HG03520 (cell line): ENCODE data around the gene SON.
"Not testable (repeated sequence)": the region's sequence is repeated elsewhere in the genome, so short reads cannot be mapped to it uniquely, and the experiment has no call there.

Experiments
- ATAC-seq: cut with Tn5 transposase; IDR thresholded peaks from one replicate; pipeline ENCODE4 v1.9.1; 2021; ENCODE audit warnings: mild to moderate bottlenecking, moderate library complexity; ENCODE audit not compliant: unreplicated experiment

The SON gene

DNA sequence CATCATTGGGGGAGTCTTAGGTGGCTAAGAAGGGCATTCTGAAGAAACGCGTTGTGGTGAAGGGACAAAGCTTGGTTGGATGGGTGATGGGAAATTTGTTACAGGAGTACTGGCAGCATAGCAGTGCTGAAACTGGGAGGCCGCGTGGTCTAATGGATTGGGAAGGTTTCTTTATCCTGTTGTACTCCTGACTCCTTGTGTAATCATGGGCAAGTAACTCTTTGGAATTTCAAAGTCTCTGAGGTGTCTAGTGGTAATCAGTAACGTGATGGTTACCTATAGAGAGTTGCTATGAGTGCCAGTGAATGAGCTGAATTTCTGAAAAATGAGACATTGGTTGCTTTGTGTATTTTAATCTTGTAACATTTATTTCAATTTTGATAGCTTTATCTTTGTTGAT lies 27.2 kb downstream of the SON start:
- ATAC-seq, result no peak

DNA sequence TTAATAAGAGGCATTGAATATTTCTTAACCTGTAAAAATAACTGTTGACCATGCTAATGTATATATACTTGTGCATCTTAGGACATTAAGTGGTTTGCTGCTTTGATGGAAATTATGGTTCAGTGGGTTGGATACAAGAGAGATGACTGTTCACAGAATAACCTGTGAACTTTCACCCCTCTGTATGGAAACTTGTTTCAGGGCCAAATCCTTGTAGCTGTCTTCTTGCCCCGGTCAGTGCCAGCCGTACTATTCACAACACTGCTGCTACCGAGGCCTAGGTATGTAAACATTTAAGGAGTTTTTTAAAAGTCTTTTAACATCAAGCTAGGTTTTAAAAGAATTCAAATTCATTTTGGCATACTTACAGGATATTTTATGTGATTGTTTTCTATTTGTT lies 29.5 kb downstream of the SON start:
- ATAC-seq, result no peak

DNA sequence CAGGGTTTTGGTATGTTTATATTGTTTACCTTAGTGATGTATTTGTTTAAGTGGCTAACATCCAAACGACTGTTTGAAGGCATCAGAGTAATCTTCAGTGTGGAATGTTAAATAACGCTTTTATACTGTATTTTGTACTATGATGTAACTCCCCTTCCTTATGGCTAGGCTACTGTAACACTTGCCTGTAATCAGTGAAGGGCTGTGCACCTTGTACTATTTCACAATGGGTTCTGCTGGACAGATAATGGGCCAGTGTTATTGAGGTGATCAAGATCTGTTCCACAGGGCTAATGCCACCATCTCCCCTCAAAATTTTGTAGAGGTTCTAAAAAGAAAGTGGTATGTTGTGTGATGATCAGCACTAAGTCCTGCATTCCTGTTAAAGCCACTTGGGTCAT lies 33.9 kb downstream of the SON start:
- ATAC-seq, result not testable (repeated sequence)

DNA sequence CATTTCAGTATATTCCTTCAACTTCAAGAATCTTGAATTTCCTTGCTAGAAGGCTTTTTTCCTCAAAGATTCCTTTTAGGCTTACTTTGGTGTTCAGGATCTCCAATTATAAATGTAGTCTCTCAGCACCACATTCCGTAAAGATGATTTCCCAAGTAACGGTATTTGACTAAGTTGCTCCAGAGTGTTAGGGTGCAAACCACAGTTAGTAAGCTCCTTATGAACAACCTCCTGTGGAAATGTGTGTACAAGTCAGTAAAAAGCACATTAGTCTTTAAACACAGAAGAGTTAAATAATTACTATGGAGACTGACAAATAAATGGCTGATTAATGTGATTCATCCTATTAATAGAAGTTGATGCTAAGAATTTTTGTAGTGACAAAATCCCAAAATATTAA lies 35.4 kb downstream of the SON start:
- ATAC-seq, result no peak

DNA sequence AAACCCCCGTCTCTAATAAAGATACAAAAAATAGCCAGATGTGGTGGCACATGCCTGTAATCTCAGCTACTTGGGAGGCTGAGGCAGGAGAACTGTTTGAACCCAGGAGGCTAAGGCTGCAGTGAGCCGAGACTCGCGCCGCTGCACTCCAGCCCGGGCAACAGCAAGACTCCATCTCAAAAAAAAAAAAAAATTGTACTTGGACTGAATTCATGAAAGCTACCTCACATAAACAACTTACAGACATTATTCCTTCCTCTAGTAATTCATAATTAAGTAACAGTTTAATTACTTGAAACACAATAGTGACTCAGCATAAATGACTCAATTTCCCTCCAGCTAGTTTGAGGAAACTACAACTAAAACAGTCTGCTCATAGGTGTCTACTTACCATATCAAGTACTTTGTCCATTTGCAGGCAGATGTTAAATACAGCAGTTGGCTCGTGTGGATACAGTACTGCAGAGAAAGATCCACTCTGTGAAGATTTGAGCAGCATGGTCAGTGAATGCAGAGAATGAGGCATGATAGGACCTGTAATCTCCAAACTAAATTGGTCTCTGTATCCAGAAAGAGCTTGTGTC lies 36.2 kb downstream of the SON start:
- no peak for ATAC-seq

DNA sequence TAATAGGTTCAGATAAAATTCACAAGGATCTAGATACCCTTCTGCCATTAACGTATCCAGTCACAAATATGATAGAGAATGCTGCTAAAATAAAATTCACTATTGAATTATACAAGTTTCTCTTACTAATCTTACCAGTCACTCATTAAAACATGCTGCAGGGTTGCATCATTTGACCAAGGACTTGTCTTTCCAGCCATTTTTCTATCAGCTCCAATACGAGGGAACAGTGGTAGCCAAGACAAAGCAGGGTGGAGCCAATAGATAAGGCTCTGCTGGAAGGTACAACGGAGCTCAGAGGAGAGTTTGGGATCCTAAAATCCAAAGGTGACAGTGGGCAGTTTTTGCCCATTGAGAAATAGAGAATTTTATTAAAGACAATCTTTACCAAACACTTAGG lies 41.6 kb downstream of the SON start:
- no peak for ATAC-seq

DNA sequence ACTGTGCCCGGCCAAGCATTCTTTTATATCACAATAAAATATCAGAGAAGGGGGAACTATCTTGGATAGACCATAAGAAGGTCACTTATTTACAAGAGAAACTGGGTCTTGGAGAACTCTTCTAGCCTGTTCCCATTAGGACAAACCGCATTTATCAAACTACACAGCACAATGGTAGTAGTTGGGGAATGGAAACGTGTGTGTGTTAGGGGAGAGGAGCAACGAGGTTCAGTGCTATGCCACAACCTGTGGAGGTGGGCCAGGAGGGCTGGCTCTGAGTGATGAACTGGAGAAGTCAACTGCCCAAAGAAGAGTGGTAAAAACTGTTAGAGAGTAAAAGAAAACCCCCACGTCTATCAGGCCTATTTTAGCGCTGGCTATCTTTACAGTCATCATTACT lies 44.1 kb downstream of the SON start:
- no peak for ATAC-seq

DNA sequence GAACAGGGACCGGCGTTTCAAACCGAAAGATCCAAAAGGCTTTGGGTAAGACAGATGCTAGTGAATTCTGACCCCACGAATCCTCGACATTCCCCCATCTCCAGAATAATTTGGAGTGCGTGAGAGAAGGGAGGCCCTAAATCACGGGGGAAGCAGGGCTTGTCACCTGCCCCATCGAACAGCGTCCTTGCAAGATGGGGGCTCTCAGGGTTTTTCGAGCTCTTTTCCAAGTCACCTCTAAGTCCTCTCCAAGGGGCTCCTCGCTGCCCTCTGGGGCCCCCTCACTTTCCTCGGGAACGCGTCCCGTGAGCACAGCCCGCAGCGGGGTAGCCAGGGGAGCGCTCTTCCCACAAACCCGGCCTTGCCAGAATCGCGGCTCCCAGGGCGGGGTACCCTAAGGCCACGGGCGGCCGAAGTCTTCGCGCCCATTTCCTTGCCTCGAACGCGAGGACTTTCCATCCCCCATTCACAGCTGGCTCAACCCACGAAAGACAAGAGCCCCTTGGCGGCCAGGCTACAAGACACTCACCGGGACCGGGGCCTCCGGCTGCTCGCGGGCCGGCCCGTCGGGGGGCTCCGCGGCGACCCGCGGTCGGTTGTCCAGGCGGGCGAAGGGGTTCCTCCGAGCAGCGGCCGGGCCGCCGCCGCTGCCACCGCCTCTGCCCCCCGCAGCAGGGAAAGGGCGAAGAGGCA lies 45.1 kb downstream of the SON start:
- ATAC-seq, result peak; percentile 24

DNA sequence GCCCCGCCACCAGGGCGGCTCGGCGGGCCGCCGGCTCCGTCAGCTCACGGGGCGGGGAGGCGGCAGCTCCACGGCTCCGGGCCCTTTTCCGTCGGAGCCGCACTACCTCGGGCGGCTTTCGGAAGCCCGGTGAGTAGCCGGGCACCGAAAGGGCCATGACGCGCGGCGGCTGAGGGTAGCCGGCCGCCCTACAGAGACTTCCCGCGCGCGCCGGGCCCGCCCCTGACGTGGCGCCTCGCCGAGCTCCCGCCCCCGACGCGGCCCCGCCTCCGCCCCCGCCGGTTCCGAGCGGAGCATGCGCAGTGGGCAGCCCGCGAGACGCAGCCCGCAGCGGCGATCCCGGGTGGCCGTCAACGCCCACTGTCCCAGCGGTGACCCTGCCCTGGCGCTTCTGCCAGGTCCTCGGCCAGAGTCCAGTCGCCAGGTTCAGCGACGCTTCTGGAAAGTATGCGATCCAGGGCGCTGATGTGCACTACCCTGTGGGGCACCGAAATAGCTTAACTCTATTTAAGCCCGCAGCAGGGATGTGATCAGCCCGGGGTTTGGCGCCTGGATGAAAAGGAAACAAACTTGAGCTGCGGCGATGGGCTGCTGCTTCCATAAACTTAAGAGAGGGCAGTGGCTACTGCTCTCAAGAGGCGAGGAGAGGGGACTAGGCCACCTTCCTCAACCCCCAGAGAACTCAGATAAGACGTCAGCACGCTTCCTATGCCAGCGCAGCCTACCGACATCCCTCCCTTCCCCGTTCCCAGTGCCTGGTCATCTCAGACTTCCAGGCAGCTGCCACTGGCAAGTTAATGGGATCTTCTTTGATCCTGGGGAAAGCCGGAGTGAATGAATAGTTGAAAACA lies 45.9 kb downstream of the SON start, which contains the start of gene DONSON:
TSS of gene DONSON (minus strand) at position 200 of the 851 bp plus-strand sequence. CDS start at position 157, 43 bp downstream.
- peak; percentile 84 for ATAC-seq

DNA sequence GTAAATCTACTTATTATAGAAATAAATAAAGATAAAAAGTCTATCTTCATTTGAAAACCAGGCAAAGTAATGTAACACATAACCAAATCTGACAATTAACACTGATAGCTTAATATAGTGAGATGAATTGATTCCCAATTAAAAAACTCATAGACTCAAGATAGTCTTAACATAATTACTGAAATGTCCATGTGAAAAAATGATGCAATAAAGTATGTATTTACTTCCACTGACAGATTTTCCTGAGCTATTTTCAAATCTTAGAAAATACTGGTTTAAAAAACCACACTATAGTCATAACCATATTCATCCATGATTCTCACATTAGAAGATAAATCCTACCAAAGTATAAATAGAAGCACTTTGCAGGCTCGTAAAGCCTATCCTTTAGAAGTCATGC lies 55.2 kb downstream of the SON start:
- ATAC-seq, result no peak

DNA sequence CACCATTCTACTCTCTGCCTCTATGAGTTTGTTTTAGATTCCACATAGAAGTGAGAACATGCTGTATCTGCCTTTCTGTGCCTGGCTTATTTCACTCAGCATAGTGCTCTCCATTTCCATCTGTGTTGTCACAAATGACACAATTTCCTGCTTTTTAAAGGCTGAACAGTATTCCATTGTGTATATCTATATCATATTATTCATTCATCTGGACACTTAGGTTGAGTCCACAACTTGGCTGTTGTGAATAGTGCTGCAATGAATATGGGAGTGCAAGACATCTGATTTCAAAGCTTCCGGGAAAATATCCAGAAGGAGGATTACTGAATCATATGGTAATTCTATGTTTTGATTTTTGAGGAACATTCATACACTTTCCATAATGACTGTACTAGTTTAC lies 65.7 kb downstream of the SON start:
- no peak for ATAC-seq

DNA sequence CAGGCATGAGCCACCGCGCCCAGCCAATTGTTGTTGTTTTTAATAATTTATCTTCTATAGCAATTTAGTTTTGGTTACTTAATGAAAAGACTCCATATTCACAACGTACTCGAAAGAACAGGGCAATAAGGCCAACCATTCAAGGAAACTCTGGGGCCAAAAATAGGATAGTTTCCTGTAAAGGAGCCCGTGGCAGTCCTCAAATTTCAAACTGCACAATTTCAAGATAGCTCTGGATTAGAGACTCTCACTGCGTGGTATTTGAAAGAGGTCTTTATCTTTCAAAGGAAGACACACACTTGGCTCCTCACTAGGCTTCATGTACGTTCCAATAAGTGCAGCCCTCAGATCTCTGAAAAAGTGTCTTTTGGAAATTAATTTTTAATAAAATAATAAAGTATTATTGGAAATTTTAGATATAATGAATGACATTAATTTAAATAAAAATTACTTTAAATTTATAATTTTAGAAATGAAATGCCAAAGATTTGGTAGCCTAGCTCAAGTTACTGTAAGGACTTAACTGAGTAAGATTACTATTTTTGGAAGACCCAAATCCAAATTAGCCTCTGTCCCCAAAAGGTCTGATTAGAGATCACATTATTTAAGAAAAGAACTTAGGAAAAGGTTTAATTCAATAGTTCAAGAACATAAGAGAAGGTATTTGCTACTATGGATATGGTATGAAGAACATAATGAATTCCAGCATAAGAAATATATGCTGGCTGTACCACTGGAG lies 68.3 kb downstream of the SON start:
- ATAC-seq, result no peak

DNA sequence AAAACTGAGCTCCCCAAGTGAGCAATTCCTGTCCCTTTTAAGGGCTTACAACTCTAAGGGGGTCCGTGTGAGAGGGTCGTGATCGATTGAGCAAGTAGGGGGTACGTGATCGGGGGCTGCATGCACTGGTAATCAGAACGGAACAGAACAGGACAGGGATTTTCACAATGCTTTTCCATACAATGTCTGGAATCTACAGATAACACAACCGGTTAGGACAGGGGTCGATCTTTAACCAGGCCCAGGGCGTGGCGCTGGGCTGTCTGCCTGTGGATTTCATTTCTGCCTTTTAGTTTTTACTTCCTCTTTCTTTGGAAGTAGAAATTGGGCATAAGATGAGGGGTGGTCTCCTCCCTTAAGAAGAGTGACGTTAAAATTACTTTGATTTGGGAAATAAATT lies 74.7 kb downstream of the SON start:
- not testable (repeated sequence) for ATAC-seq

DNA sequence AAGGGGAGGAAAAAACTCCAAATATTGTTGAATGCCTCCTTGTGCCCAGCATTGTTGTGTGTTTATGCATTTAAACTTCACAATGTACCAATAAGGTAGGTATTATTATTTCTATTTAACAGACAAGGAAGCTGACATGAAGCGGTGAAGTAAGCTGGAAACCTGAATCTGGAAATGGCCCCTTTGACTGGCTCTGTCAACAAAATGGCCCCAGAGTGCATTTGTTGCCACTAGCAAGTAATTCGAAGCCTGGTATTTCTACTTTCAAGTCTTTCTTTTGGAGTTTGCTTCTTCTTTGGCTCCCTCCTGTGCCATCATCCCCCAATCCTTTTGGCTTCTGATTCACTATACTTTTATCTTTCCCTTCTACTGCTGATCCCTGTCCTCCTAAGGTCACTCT lies 75.6 kb downstream of the SON start:
- ATAC-seq, result no peak

DNA sequence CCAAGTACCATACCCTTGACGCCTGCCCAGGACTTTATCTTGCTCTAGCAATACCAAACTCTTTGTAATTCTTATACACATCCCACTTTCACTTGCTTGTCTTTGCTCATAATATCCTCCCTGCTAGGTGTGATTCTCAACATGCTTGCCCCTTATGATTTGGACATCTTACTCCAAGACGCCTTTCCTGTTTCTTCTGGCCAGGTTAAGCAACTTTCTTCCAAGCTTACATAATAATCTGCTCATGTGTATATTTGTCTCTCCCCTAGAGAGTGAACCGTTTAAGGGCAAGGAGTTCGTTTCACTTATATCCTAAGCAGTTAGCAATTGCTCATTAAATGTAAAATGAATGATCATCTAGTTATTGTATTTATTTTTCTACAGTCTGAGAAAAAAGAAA lies 76.9 kb downstream of the SON start:
- no peak for ATAC-seq

DNA sequence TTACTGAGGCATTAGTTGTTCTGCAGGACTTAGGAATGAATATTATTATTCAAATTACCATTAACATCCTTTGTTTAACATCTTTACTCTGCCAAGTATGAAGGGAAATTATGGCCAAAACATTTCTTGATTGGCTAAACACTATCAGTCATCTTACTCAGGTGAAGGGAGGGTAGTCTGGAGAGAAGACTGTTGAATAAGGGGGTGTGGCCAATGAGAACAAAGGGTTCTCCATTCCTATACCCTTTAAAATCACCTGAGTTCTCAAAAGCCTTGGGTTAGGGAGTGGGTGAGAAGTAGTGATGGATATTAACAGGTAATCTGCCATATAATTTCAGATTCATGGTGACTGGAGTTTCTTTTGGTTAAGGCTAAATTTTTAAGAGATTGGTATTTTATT lies 79.4 kb downstream of the SON start:
- ATAC-seq, result no peak

DNA sequence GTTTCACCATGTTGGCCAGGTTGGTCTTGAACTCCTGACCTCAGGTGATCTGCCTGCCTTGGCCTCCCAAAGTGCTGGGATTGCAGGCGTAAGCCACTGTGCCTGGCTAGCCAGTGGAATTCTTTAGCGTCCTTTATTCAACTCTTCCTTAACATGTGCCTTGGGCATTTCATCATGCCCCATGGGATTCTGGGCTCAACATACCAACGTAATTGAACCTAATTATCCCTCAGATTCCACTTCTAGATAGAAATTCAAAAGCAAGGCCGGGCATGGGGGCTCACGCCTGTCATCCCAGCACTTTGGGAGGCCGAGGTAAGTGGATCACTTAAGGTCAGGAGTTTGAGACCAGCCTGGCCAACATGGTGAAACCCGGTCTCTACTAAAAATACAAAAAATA lies 83.3 kb downstream of the SON start:
- ATAC-seq, result not testable (repeated sequence)
